K562 (cell line): Measurements from ENCODE around the gene NRARP. TPM values are rescaled to one million over a fixed set of nuclear protein-coding genes. Genes with fewer than 3 reads are reported as not detected.

Experiments
- ATF1 ChIP-seq, 2 experiments: fragments of 450-650 bp in 1 of 2; IDR thresholded peaks; 2 replicates each; pipeline ENCODE4 v1.6.1; 2016; ENCODE audit warnings: missing compliant biosample characterization in 1 of 2, missing genetic modification characterization in 1 of 2
- ESRRA ChIP-seq: fragments of 450-650 bp; IDR thresholded peaks from 2 replicates; pipeline ENCODE4 v1.6.1; 2014; ENCODE audit warnings: low read depth, mild to moderate bottlenecking, moderate library complexity, borderline replicate concordance
- FIP1L1 ChIP-seq: fragments of 200-400 bp; formaldehyde crosslinking; IDR thresholded peaks from 2 replicates; pipeline ENCODE4 v1.6.1; 2018; ENCODE audit warnings: mild to moderate bottlenecking, low read depth, low read length; ENCODE audit not compliant: poor library complexity, severe bottlenecking
- GATAD2B ChIP-seq: fragments of 450-650 bp; IDR thresholded peaks from 2 replicates; pipeline ENCODE4 v1.6.1; 2017; ENCODE audit warnings: mild to moderate bottlenecking, borderline replicate concordance
- GTF2E2 ChIP-seq: fragments of 200-800 bp; sonication (Bioruptor generic); IDR thresholded peaks from 2 replicates; pipeline ENCODE4 v1.6.1; 2016; ENCODE audit warnings: missing genetic modification characterization, missing compliant biosample characterization
- MAFF ChIP-seq: IDR thresholded peaks from 2 replicates; pipeline ENCODE4 v1.6.1; 2012; ENCODE audit warnings: low read length, improper control_type of control experiment
- NFRKB ChIP-seq: fragments of 450-650 bp; IDR thresholded peaks from 2 replicates; pipeline ENCODE4 v1.6.1; 2016; ENCODE audit warnings: low read depth
- POLR2AphosphoS2 ChIP-seq: IDR thresholded peaks from 2 replicates; pipeline ENCODE4 v1.6.1; 2012; ENCODE audit warnings: low read length, improper control_type of control experiment
- RBM25 ChIP-seq: fragments of 200-400 bp; formaldehyde crosslinking; IDR thresholded peaks from 2 replicates; pipeline ENCODE4 v1.6.1; 2018; ENCODE audit warnings: low read length, low read depth, moderate library complexity; ENCODE audit not compliant: severe bottlenecking
- SAP30 ChIP-seq: fragments of 200-600 bp; sonication (generic); IDR thresholded peaks from 2 replicates; pipeline ENCODE4 v1.6.1; 2012; ENCODE audit warnings: borderline replicate concordance, low read depth, mild to moderate bottlenecking, moderate library complexity, low read length, control low read depth, inconsistent platforms; ENCODE audit not compliant: insufficient read depth, poor library complexity, severe bottlenecking
- XRCC5 ChIP-seq: fragments of 200-400 bp; formaldehyde crosslinking; IDR thresholded peaks from 2 replicates; pipeline ENCODE4 v1.6.1; 2017; ENCODE audit warnings: low read depth, mild to moderate bottlenecking, low read length
- ZNF551 ChIP-seq: fragments of 250-450 bp; sonication (Bioruptor Pico); IDR thresholded peaks from 2 replicates; pipeline ENCODE4 v1.5.0; 2021; ENCODE audit warnings: mild to moderate bottlenecking, moderate library complexity
- polyA plus RNA-seq, 8 experiments: library from polyadenylated mRNA; depleted of rRNA in 4 of 8; stranded (reverse) in 5 of 8; unstranded in 3 of 8; fragments of >200 nt; fragmentation: Nextera tagmentation in 2 of 8; fragmentation: Illumina TruSeq in 1 of 8; extraction: Ambion mirVana in 2 of 8; extraction: Trizol in 1 of 8; gene quantifications; 2 replicates each; pipeline versions ENCODE4 v1.2.1 to v1.2.3, GENCODE V29; 2011 to 2014; ENCODE audit warnings: inconsistent platforms in 1 of 8, missing spikeins in 1 of 8
- total RNA-seq, 7 experiments: library from RNA; depleted of rRNA in 6 of 7; stranded (reverse); fragments of >200 nt in 6 of 7; fragmentation: Illumina TruSeq in 2 of 7; extraction: Trizol in 2 of 7; gene quantifications; 2 replicates each; pipeline versions ENCODE4 v1.2.1 to v1.2.3, GENCODE V29; 2011 to 2021; ENCODE audit warnings: low replicate concordance in 1 of 7
- TF ChIP-seq, protein P1 (sequence below): fragments of 250-450 bp; sonication (Bioruptor Pico); IDR thresholded peaks from 2 replicates; pipeline ENCODE4 v1.4.0; 2020
- TF ChIP-seq, protein P2 (sequence below): fragments of 250-450 bp; sonication (Bioruptor Pico); IDR thresholded peaks from 2 replicates; pipeline ENCODE4 v1.4.0; 2020
- TF ChIP-seq, protein P3 (sequence below): fragments of 250-450 bp; sonication (Bioruptor Pico); IDR thresholded peaks from 2 replicates; pipeline ENCODE4 v1.9.0; 2021; ENCODE audit warnings: mild to moderate bottlenecking, inconsistent platforms
- TF ChIP-seq, protein P4 (sequence below): fragments of 450-650 bp; formaldehyde crosslinking; IDR thresholded peaks from 2 replicates; pipeline ENCODE4 v1.4.0; 2022; ENCODE audit warnings: missing genetic modification characterization

The NRARP gene
- total and polyA plus RNA-seq, 9 of the 15 experiments (the other 6 are each of a cell fraction or from before 2014, with no cell fraction given) = 2.0 to 24.5 (median 7.2) TPM; not detected in 2

DNA sequence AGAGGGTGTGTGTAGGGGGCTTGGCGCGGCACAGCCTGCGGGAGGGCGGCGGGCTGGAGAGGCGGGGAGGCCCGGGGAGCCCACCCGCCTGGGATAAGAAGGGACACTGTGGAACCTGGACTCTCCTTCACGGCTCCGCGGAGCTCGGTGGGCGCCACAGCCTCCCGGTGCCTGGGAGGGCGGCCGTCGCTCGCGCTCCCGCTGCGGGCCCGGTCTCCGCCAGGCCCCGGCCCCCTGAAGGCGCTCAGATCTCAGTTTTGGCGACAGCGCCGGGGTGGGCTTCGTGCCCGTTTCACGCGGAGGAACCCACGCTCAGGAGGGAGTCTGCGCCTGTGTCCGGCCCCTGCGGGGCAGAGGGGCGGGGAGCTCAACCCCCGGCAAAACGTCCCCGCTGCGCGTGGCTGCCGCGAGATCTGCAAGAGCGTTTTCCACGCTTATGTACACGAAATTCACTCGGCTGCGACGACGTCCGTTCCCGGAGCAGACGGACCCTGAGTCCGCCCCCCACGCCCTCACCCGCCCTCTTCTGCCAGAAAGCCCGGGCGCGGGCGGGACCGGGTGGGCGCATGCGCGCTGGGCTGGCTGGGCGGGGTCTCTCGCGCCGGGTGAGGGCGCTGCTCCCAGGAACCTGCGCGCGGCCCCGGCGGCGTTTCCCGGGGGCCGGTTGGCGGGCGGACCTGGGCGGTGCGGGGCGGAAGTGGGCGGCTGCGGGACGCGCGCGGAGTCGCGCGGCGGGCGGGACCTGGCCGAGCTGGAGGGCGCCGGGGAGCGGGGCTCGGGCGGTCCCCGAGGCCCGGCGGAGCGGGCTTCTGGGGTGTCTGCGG is 47.2 kb downstream of the NRARP start, which contains the start of gene NELFB (continued):
- TF ChIP-seq, protein P1, sequence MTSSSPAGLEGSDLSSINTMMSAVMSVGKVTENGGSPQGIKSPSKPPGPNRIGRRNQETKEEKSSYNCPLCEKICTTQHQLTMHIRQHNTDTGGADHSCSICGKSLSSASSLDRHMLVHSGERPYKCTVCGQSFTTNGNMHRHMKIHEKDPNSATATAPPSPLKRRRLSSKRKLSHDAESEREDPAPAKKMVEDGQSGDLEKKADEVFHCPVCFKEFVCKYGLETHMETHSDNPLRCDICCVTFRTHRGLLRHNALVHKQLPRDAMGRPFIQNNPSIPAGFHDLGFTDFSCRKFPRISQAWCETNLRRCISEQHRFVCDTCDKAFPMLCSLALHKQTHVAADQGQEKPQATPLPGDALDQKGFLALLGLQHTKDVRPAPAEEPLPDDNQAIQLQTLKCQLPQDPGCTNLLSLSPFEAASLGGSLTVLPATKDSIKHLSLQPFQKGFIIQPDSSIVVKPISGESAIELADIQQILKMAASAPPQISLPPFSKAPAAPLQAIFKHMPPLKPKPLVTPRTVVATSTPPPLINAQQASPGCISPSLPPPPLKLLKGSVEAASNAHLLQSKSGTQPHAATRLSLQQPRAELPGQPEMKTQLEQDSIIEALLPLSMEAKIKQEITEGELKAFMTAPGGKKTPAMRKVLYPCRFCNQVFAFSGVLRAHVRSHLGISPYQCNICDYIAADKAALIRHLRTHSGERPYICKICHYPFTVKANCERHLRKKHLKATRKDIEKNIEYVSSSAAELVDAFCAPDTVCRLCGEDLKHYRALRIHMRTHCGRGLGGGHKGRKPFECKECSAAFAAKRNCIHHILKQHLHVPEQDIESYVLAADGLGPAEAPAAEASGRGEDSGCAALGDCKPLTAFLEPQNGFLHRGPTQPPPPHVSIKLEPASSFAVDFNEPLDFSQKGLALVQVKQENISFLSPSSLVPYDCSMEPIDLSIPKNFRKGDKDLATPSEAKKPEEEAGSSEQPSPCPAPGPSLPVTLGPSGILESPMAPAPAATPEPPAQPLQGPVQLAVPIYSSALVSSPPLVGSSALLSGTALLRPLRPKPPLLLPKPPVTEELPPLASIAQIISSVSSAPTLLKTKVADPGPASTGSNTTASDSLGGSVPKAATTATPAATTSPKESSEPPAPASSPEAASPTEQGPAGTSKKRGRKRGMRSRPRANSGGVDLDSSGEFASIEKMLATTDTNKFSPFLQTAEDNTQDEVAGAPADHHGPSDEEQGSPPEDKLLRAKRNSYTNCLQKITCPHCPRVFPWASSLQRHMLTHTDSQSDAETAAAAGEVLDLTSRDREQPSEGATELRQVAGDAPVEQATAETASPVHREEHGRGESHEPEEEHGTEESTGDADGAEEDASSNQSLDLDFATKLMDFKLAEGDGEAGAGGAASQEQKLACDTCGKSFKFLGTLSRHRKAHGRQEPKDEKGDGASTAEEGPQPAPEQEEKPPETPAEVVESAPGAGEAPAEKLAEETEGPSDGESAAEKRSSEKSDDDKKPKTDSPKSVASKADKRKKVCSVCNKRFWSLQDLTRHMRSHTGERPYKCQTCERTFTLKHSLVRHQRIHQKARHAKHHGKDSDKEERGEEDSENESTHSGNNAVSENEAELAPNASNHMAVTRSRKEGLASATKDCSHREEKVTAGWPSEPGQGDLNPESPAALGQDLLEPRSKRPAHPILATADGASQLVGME (CRISPR knock-in tag) = no peak
- TF ChIP-seq, protein P2, sequence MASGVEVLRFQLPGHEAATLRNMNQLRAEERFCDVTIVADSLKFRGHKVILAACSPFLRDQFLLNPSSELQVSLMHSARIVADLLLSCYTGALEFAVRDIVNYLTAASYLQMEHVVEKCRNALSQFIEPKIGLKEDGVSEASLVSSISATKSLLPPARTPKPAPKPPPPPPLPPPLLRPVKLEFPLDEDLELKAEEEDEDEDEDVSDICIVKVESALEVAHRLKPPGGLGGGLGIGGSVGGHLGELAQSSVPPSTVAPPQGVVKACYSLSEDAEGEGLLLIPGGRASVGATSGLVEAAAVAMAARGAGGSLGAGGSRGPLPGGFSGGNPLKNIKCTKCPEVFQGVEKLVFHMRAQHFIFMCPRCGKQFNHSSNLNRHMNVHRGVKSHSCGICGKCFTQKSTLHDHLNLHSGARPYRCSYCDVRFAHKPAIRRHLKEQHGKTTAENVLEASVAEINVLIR (CRISPR knock-in tag) = no peak
- TF ChIP-seq XRCC5 = no peak
- TF ChIP-seq, protein P3, sequence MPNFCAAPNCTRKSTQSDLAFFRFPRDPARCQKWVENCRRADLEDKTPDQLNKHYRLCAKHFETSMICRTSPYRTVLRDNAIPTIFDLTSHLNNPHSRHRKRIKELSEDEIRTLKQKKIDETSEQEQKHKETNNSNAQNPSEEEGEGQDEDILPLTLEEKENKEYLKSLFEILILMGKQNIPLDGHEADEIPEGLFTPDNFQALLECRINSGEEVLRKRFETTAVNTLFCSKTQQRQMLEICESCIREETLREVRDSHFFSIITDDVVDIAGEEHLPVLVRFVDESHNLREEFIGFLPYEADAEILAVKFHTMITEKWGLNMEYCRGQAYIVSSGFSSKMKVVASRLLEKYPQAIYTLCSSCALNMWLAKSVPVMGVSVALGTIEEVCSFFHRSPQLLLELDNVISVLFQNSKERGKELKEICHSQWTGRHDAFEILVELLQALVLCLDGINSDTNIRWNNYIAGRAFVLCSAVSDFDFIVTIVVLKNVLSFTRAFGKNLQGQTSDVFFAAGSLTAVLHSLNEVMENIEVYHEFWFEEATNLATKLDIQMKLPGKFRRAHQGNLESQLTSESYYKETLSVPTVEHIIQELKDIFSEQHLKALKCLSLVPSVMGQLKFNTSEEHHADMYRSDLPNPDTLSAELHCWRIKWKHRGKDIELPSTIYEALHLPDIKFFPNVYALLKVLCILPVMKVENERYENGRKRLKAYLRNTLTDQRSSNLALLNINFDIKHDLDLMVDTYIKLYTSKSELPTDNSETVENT (CRISPR knock-in tag) = peak; percentile 46; the same call in 1 of the 2 replicates
- peak; percentile 60 for TF ChIP-seq SAP30
- TF ChIP-seq ESRRA = peak; percentile 18; the same call in 1 of the 2 replicates
- TF ChIP-seq, protein P4, sequence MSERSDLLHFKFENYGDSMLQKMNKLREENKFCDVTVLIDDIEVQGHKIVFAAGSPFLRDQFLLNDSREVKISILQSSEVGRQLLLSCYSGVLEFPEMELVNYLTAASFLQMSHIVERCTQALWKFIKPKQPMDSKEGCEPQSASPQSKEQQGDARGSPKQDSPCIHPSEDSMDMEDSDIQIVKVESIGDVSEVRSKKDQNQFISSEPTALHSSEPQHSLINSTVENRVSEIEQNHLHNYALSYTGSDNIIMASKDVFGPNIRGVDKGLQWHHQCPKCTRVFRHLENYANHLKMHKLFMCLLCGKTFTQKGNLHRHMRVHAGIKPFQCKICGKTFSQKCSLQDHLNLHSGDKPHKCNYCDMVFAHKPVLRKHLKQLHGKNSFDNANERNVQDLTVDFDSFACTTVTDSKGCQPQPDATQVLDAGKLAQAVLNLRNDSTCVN = no peak; the same call in 1 of the 2 replicates
- peak; percentile 53; the same call in 1 of the 2 replicates for TF ChIP-seq POLR2AphosphoS2
- TF ChIP-seq GATAD2B = peak; percentile 95
- no peak for TF ChIP-seq RBM25
- TF ChIP-seq FIP1L1 = peak; percentile 86
- TF ChIP-seq ZNF551 (CRISPR knock-in tag) = no peak
- TF ChIP-seq MAFF = no peak
- no peak for TF ChIP-seq ATF1 (CRISPR knock-in tag; IDR thresholded peaks at IDR 0.05)
- peak; percentile 45; the same call in 1 of the 2 replicates for TF ChIP-seq ATF1 (tag; IDR thresholded peaks at IDR 0.05)
- peak; percentile 56; the same call in 1 of the 2 replicates for TF ChIP-seq GTF2E2 (tag)
- no peak for TF ChIP-seq NFRKB
